HG02759 (cell line): ENCODE results near the gene MYBPHL.

Experiments
- ATAC-seq: cut with Tn5 transposase; IDR thresholded peaks from one replicate; pipeline ENCODE4 v1.9.1; 2021; ENCODE audit warnings: mild to moderate bottlenecking, moderate library complexity; ENCODE audit not compliant: unreplicated experiment

The MYBPHL gene

GRCh38 chr1:109281680-109282496 lies 24.9 kb downstream of the MYBPHL start:
- ATAC-seq: no peak

- no peak for ATAC-seq
These were observed 25.9 kb downstream of the MYBPHL start for GRCh38 chr1:109280862-109281261.

GRCh38 chr1:109279615-109280278 lies 27.1 kb downstream of the MYBPHL start:
- ATAC-seq: no peak

- peak; percentile 86 for ATAC-seq
These were observed 29.2 kb downstream of the MYBPHL start for GRCh38 chr1:109277434-109278204.

GRCh38 chr1:109275706-109276345 lies 31.0 kb downstream of the MYBPHL start:
- ATAC-seq: no peak

- no peak for ATAC-seq
These were observed 32.0 kb downstream of the MYBPHL start for GRCh38 chr1:109274533-109275476.

- ATAC-seq: no peak
These were observed 33.1 kb downstream of the MYBPHL start for GRCh38 chr1:109273570-109274288.

- ATAC-seq: no peak
These were observed 33.8 kb downstream of the MYBPHL start for GRCh38 chr1:109272831-109273547.

- no peak for ATAC-seq
These were observed 34.6 kb downstream of the MYBPHL start for GRCh38 chr1:109272021-109272799.

- no peak for ATAC-seq
These were observed 35.4 kb downstream of the MYBPHL start for GRCh38 chr1:109271458-109271857.

- no peak for ATAC-seq
These were observed 36.0 kb downstream of the MYBPHL start for GRCh38 chr1:109270623-109271317.

GRCh38 chr1:109269981-109270622 lies 36.7 kb downstream of the MYBPHL start:
- ATAC-seq: no peak

GRCh38 chr1:109269212-109269980 lies 37.4 kb downstream of the MYBPHL start:
- ATAC-seq: no peak

- ATAC-seq: no peak
These were observed 38.2 kb downstream of the MYBPHL start for GRCh38 chr1:109268431-109269211.

GRCh38 chr1:109267743-109268300 lies 39.0 kb downstream of the MYBPHL start:
- ATAC-seq: no peak
